Measurements from ENCODE around the gene BRDT. TPM values are rescaled to one million over a fixed set of nuclear protein-coding genes. Genes with fewer than 3 reads are reported as not detected.
A peak's percentile ranks its signal among the peaks of the same experiment; 100 is the strongest.

Gene BRDT
- total RNA-seq, 1 donor = not detected

GRCh38 chr1:92030656-92031107, 81.5 kb downstream of the BRDT start:
- Histone ChIP-seq H3K27ac (ENCODE audit: low read depth, low read length) (no peak overlapping the region), H3K9me3 (ENCODE audit: low read depth, low read length) (no peaks in the 10 kb centered on the region), H3K4me1 (ENCODE audit: insufficient read depth, low read length) (no peaks in the 10 kb centered on the region), H3K36me3 (ENCODE audit: insufficient read depth, low read length) (no peaks in the 10 kb centered on the region), H4K20me1 (ENCODE audit: insufficient read depth, low read length) (no peaks in the 10 kb centered on the region), H3K4me3 (ENCODE audit: insufficient read depth, low read length) (no peak overlapping the region), H3K79me2 (ENCODE audit: insufficient read depth, low read length) (no peaks in the 10 kb centered on the region), H3K4me2 (ENCODE audit: insufficient read depth, low read length) (peak overlapping the region; percentile 81), H2AFZ (ENCODE audit: low read length) (no peak overlapping the region), H3K27me3 (ENCODE audit: insufficient read depth, low read length) (peaks cover 7% of the 10 kb centered on the region)
- DNase-seq (ENCODE audit: insufficient read length, low spot score, missing footprints) = no peak
- TF ChIP-seq CTCF (IDR thresholded peaks at IDR 0.05; ENCODE audit: extremely low read depth, low read depth, low read length) = no peak

GRCh38 chr1:92031281-92032110, 82.3 kb downstream of the BRDT start:
- H3K4me2 ChIP-seq (ENCODE audit: insufficient read depth, low read length) = no peak overlapping the region
- H4K20me1 ChIP-seq (ENCODE audit: insufficient read depth, low read length) = no peaks in the 10 kb centered on the region
- H2AFZ ChIP-seq (ENCODE audit: low read length) = peak overlapping the region; percentile 34
- H3K4me1 ChIP-seq (ENCODE audit: insufficient read depth, low read length) = no peaks in the 10 kb centered on the region
- H3K9me3 ChIP-seq (ENCODE audit: low read depth, low read length) = no peaks in the 10 kb centered on the region
- H3K4me3 ChIP-seq (ENCODE audit: insufficient read depth, low read length) = no peak overlapping the region
- H3K36me3 ChIP-seq (ENCODE audit: insufficient read depth, low read length) = no peaks in the 10 kb centered on the region
- no peak overlapping the region for H3K27ac ChIP-seq (ENCODE audit: low read depth, low read length)
- peak; percentile 55 for DNase-seq (ENCODE audit: insufficient read length, low spot score, missing footprints)
- H3K27me3 ChIP-seq (ENCODE audit: insufficient read depth, low read length) = peaks cover 12% of the 10 kb centered on the region
- no peaks in the 10 kb centered on the region for H3K79me2 ChIP-seq (ENCODE audit: insufficient read depth, low read length)
- TF ChIP-seq CTCF (IDR thresholded peaks at IDR 0.05; ENCODE audit: extremely low read depth, low read depth, low read length) = no peak

GRCh38 chr1:92037400-92037799, 88.2 kb downstream of the BRDT start:
- Histone ChIP-seq H3K79me2 (ENCODE audit: insufficient read depth, low read length) (no peaks in the 10 kb centered on the region), H3K4me3 (ENCODE audit: insufficient read depth, low read length) (no peak overlapping the region), H3K27me3 (ENCODE audit: insufficient read depth, low read length) (peaks cover 12% of the 10 kb centered on the region), H4K20me1 (ENCODE audit: insufficient read depth, low read length) (no peaks in the 10 kb centered on the region), H2AFZ (ENCODE audit: low read length) (no peak overlapping the region), H3K36me3 (ENCODE audit: insufficient read depth, low read length) (no peaks in the 10 kb centered on the region), H3K4me1 (ENCODE audit: insufficient read depth, low read length) (no peaks in the 10 kb centered on the region), H3K27ac (ENCODE audit: low read depth, low read length) (no peak overlapping the region), H3K4me2 (ENCODE audit: insufficient read depth, low read length) (no peak overlapping the region), H3K9me3 (ENCODE audit: low read depth, low read length) (no peaks in the 10 kb centered on the region)
- DNase-seq (ENCODE audit: insufficient read length, low spot score, missing footprints) = no peak
- TF ChIP-seq CTCF (IDR thresholded peaks at IDR 0.05; ENCODE audit: extremely low read depth, low read depth, low read length) = no peak

DNA sequence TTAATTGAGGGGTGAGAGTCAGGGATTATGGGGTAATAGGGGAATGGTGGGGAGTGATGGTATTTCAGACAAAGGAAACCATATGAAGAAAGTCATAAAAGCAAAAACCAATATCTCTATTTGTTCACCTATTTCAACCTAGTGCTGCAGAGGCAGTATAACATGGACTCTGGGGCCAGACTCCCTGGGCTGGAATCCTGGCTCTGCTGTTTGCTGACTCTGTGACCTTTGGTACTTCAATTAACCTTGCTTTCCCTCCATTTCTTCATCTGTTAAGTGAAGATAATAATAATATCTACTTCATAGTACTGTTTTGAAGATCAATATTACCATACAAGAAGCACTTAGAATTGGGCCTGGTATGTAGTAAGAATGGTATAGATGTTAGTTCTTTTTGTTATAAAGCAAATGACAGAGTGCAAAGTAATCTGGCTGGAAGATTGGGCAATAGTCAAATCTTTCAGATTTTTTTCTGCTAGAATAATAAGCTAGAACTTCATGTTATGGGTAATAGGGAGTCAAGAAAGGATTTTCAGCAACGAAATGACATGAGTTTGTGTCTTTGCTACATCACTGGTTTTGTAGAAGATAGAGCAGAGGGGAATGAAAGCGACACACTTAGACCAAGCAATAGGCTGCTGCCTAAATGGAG, 89.6 kb downstream of the BRDT start:
- Histone ChIP-seq H3K27me3 (ENCODE audit: insufficient read depth, low read length) (peaks cover 12% of the 10 kb centered on the region), H3K79me2 (ENCODE audit: insufficient read depth, low read length) (no peaks in the 10 kb centered on the region), H2AFZ (ENCODE audit: low read length) (no peak overlapping the region), H3K4me2 (ENCODE audit: insufficient read depth, low read length) (no peak overlapping the region), H4K20me1 (ENCODE audit: insufficient read depth, low read length) (no peaks in the 10 kb centered on the region), H3K4me3 (ENCODE audit: insufficient read depth, low read length) (no peak overlapping the region), H3K4me1 (ENCODE audit: insufficient read depth, low read length) (no peaks in the 10 kb centered on the region), H3K27ac (ENCODE audit: low read depth, low read length) (no peak overlapping the region), H3K36me3 (ENCODE audit: insufficient read depth, low read length) (no peaks in the 10 kb centered on the region), H3K9me3 (ENCODE audit: low read depth, low read length) (no peaks in the 10 kb centered on the region)
- no peak for DNase-seq (ENCODE audit: insufficient read length, low spot score, missing footprints)
- TF ChIP-seq CTCF (IDR thresholded peaks at IDR 0.05; ENCODE audit: extremely low read depth, low read depth, low read length) = no peak
